IPS-18a (cell line): Measurements from ENCODE around the gene NTN1.

Source experiments
- H3K27ac ChIP-seq: one replicate; pipeline ENCODE4 v1.5.1; 2013; ENCODE audit warnings: low read length
- H3K27me3 ChIP-seq: one replicate; pipeline ENCODE4 v1.6.1; 2013; ENCODE audit warnings: mild to moderate bottlenecking, low read length; ENCODE audit not compliant: control insufficient read depth, insufficient read depth
- H3K36me3 ChIP-seq: one replicate; pipeline ENCODE4 v1.6.1; 2013; ENCODE audit warnings: low read depth, low read length; ENCODE audit not compliant: control insufficient read depth
- H3K4me1 ChIP-seq: one replicate; pipeline ENCODE4 v1.6.1; 2013; ENCODE audit warnings: low read depth, low read length; ENCODE audit not compliant: control insufficient read depth
- H3K4me3 ChIP-seq: one replicate; pipeline ENCODE4 v1.5.1; 2013; ENCODE audit warnings: low read length
- H3K9ac ChIP-seq: one replicate; pipeline ENCODE4 v1.6.1; 2013; ENCODE audit warnings: mild to moderate bottlenecking, low read length, moderate library complexity
- H3K9me3 ChIP-seq: one replicate; pipeline ENCODE4 v1.6.1; 2013; ENCODE audit warnings: low read depth, low read length; ENCODE audit not compliant: control insufficient read depth

NTN1 gene

GRCh38 chr17:9051561-9051960, 30.3 kb downstream of the NTN1 start:
- Histone ChIP-seq H3K9me3 (peaks cover 5% of the 10 kb centered on the region), H3K4me3 (no peak overlapping the region), H3K36me3 (no peaks in the 10 kb centered on the region), H3K4me1 (peaks cover 29% of the 10 kb centered on the region), H3K9ac (no peak overlapping the region), H3K27me3 (peaks cover 45% of the 10 kb centered on the region), H3K27ac (no peak overlapping the region)

- H3K4me1 ChIP-seq, result peaks cover 32% of the 10 kb centered on the region
These were observed 31.6 kb downstream of the NTN1 start for GRCh38 chr17:9052921-9053320.

DNA sequence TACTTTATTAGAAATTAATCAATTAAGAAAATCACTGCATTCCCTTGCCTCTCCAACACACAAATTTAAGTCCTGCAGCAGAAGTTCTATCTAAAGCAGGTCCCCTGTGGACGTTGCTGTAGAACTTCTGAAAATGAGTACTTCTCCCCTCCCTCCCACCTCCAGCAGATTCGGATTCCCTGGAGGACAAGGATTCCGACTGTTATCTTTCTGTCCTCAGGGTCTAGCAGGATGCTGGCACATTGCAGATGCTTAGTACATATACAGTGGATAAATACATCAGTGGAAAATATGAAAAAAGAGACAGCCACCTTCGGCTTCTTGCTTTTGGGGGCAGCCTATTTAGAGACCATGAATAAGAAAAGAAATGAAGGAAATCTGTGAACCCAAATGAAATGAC, 32.1 kb downstream of the NTN1 start:
- H3K9ac ChIP-seq, result no peak overlapping the region
- no peaks in the 10 kb centered on the region for H3K36me3 ChIP-seq
- H3K4me1 ChIP-seq, result peaks cover 32% of the 10 kb centered on the region
- peaks cover 50% of the 10 kb centered on the region for H3K27me3 ChIP-seq
- H3K4me3 ChIP-seq, result peak overlapping the region; percentile 41
- H3K9me3 ChIP-seq, result no peaks in the 10 kb centered on the region
- no peak overlapping the region for H3K27ac ChIP-seq

More at GRCh38 chr17:9052921-9053320, 31.6 kb downstream of the NTN1 start:
- peaks cover 3% of the 10 kb centered on the region for H3K9me3 ChIP-seq
- H3K36me3 ChIP-seq, result no peaks in the 10 kb centered on the region
- H3K27ac ChIP-seq, result no peak overlapping the region
- H3K27me3 ChIP-seq, result peaks cover 50% of the 10 kb centered on the region
- no peak overlapping the region for H3K9ac ChIP-seq
- H3K4me3 ChIP-seq, result no peak overlapping the region

DNA sequence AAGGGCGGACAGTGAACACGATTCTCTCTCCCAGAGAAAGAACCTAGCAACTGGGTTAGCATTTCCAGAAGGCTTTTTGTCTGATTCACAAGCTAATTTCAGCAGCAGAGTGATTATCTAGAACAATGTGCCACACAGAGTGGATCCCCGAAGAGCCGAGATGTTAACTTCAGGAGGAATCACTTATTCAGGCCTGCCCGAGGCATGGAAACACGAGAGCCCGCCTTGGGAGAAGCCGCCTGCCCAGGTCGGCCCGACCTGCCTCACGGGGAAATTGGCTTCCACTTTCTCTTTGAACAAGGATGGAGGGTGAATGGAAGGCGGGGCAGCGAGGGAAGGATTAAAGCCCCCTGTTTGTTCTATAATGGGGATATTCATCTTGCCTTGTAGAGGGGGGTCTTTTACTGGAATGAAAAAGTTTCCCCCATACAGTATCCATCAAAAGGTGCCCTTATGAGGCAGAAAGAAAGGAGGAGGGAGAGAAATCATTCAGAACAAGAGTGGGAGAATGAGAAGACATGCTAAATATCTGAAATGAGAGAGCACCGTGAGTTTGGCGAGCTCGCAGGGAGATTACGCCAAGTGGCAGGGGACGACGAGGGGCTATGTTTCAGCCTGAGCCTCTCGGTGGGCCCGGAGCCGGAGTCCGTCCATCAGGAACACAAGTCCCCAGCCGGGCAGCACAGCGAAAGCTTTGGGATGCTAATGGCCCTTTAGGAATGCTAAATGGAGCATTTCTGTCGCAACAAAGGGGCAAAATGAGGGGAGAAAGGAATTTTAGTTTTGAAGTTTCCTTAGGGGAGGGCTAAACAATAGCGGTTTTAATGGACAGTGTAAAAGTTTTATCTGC, 33.0 kb downstream of the NTN1 start:
- Histone ChIP-seq H3K4me3 (peak overlapping the region; percentile 41), H3K27me3 (peaks cover 51% of the 10 kb centered on the region), H3K36me3 (no peaks in the 10 kb centered on the region), H3K4me1 (peaks cover 32% of the 10 kb centered on the region), H3K9me3 (no peaks in the 10 kb centered on the region), H3K9ac (peak overlapping the region; percentile 42), H3K27ac (peak overlapping the region; percentile 49)

- Histone ChIP-seq H3K36me3 (no peaks in the 10 kb centered on the region), H3K4me3 (peak overlapping the region; percentile 41), H3K27ac (no peak overlapping the region), H3K4me1 (peaks cover 32% of the 10 kb centered on the region), H3K9me3 (no peaks in the 10 kb centered on the region), H3K9ac (no peak overlapping the region), H3K27me3 (peaks cover 53% of the 10 kb centered on the region)
These were observed 34.0 kb downstream of the NTN1 start for GRCh38 chr17:9055281-9055680.

DNA sequence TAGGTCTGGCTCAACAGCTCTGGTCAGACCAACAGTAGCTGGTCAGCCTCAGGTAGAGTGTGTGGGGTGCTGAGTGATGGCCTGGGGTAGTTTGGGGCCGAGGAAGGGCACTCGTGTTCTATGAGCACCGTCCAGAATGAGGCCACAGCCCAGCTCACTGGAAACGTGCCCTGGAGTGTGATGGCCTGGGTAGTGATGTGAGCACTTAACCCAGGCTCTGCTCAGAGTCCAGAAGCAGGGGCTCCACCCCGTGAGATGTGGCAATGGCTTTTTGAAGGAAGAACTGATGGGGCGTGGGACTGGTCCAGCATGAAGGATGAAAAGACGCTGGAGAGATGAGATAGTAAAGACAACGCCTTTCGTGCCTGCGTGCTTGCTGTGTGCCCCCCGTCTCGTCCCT, 35.3 kb downstream of the NTN1 start:
- Histone ChIP-seq H3K36me3 (no peaks in the 10 kb centered on the region), H3K9ac (no peak overlapping the region), H3K27ac (no peak overlapping the region), H3K4me1 (peaks cover 28% of the 10 kb centered on the region), H3K4me3 (no peak overlapping the region), H3K9me3 (no peaks in the 10 kb centered on the region), H3K27me3 (peaks cover 53% of the 10 kb centered on the region)

- H3K36me3 ChIP-seq, result no peaks in the 10 kb centered on the region
- H3K27ac ChIP-seq, result no peak overlapping the region
- no peak overlapping the region for H3K4me3 ChIP-seq
- no peak overlapping the region for H3K9ac ChIP-seq
- H3K4me1 ChIP-seq, result peaks cover 31% of the 10 kb centered on the region
- no peaks in the 10 kb centered on the region for H3K9me3 ChIP-seq
- H3K27me3 ChIP-seq, result peaks cover 46% of the 10 kb centered on the region
These were observed 36.0 kb downstream of the NTN1 start for GRCh38 chr17:9057310-9057709.

DNA sequence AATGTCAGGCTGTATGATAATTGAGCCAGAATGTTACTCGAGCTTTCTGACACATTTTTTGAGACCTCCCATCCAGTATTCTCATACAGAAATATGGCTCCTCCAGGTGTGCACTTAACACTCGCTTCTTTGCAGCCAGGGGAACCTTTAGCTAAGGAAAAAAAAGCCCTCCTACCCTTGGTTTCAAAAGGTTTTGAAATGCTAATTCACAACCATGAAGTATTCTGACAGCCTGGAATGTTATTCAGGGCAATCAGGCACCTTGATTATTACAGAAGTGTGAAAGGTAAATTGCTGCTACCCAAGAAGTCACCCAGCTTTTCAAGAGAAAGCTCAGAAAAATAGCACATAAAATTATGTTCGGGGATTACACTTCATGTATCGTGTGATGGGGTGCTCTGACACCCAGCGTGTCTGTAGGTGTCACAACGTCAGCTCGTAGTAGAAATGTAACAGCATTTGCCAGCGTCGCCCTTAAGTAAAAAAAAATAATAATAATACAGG, 41.1 kb downstream of the NTN1 start:
- Histone ChIP-seq H3K36me3 (no peaks in the 10 kb centered on the region), H3K27me3 (peaks cover 3% of the 10 kb centered on the region), H3K9ac (no peak overlapping the region), H3K27ac (no peak overlapping the region), H3K4me1 (peaks cover 7% of the 10 kb centered on the region), H3K9me3 (no peaks in the 10 kb centered on the region), H3K4me3 (no peak overlapping the region)

- no peak overlapping the region for H3K9ac ChIP-seq
- H3K4me1 ChIP-seq, result peaks cover 7% of the 10 kb centered on the region
- no peaks in the 10 kb centered on the region for H3K36me3 ChIP-seq
- H3K27ac ChIP-seq, result no peak overlapping the region
- peaks cover 2% of the 10 kb centered on the region for H3K27me3 ChIP-seq
- no peak overlapping the region for H3K4me3 ChIP-seq
- H3K9me3 ChIP-seq, result no peaks in the 10 kb centered on the region
These were observed 43.1 kb downstream of the NTN1 start for GRCh38 chr17:9064311-9064834.

DNA sequence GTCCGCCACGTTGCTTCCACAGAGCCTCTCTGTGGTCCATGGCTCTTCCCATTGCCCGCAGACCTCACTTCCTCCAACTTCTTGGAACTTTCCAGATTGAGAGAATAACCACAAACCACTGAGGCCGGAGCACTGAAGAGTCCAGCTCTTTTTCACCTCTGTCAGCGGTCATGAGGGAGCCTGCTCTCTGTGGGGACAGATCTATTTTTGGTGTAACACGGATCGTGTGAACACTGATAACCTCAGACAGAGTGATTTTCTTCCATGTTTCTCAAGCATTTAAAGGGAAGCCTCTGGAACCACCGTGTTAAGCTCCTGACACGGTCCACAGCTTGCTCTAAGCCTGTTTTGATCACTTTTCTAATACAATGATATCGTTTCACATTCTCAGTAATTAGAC, 49.7 kb downstream of the NTN1 start:
- H3K9ac ChIP-seq, result no peak overlapping the region
- H3K36me3 ChIP-seq, result no peaks in the 10 kb centered on the region
- no peak overlapping the region for H3K27ac ChIP-seq
- no peaks in the 10 kb centered on the region for H3K4me1 ChIP-seq
- no peaks in the 10 kb centered on the region for H3K9me3 ChIP-seq
- H3K4me3 ChIP-seq, result no peak overlapping the region
- no peaks in the 10 kb centered on the region for H3K27me3 ChIP-seq

DNA sequence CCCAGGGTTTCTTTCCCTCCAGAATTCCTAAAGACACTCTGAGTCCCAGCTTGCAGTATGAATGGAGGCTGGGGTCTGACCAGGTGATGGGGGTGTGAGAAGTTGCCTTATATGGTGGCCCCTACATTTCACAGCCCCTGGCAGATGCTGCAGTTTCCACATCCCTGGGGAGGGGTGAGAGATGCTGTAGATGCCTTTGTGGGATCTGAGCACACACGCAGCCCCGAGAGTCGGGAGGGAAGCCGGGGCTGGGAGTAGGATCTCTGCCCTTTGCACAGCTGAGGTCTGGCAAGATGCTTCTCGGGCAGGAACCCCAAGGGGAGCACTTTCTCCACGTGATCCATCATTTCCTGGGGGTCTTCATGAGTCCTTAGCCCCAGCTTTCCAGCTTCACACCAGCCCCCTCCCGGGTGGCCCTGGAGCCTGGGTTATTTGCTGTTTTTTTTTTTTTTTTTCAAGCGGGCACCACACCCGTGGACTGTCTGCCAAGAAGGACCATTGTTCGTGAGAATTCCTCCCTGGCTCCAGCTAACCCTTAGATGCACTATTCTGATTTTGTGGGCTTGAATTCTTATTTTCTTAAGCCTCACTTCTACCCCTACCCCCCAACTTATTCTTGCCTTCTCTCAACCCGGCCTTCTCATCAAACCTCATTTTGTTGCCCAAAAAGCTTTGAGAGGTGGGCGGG, 50.6 kb downstream of the NTN1 start:
- Histone ChIP-seq H3K9me3 (no peaks in the 10 kb centered on the region), H3K4me1 (no peaks in the 10 kb centered on the region), H3K4me3 (no peak overlapping the region), H3K27me3 (no peaks in the 10 kb centered on the region), H3K9ac (no peak overlapping the region), H3K36me3 (no peaks in the 10 kb centered on the region), H3K27ac (no peak overlapping the region)
